Stimulated activated CD8-positive, alpha-beta memory T cell treated with anti-CD3 and anti-CD28 coated beads, Interleukin-15, amount 100 ng/mL, for 4 hours (primary cell): ENCODE measurements around the gene CTSF.
"Not testable (repeated sequence)": the region's sequence is repeated elsewhere in the genome, so short reads cannot be mapped to it uniquely, and the experiment has no call there.

Experiments
- DNase-seq, 2 donors: peaks; one replicate each; pipeline ENCODE4 v3.0.0-alpha.2; 2020; ENCODE audit warnings: low read depth in 2 of 2

CTSF gene

DNA sequence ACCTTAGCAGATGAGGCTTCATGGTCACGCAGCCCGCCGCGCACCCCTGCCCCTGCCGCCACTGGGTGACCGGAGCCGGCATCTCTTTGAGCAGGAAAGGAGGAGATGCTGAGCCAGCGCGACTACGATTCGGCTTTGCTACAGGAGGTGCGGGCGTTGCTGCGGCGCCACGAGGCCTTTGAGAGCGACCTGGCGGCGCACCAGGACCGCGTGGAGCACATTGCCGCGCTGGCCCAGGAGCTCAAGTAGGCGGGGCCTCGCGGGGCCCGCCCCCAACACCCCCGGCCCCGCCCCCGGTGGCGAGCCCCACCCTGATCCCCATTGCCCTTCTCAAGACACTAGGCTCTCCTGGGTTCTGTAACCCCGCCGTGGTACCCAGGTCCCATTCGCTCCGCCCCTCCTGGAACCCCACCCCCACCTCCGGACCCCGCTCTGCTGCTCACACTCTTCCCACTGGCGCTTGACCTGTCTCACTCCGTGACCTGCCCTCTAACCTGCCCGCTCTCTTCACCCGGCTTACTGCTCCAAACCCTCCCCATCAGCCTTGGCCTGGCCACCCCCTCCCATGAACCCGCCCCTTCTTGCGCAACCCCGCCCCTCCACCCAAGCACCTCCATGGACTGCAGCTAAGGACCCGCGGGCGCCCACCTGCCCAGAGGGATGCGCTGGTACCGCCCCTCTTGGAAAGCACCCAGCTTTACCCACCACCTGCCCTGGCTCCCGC lies 9.1 kb downstream of the CTSF start:
- no peak for DNase-seq

- DNase-seq: no peak
These were observed 10.6 kb downstream of the CTSF start for GRCh38 chr11:66557733-66558326.

DNA sequence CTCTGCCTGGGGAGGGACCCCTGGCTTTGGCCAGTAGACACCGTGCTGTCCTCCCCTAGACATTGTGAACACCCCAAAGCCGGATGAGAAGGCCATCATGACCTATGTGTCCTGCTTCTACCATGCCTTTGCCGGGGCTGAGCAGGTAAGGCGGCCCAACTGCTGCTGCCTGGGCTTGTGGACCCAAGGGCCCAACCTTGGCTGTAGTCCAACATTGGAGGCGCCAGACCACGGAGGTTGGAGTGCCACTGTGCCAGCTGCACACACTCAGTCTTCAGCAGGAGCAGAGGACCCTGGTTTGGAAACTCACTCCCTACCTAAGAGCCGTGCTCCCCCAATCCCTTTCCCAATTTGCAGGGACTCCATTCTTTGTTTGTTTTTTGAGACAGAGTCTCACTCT lies 12.3 kb downstream of the CTSF start:
- DNase-seq: no peak

GRCh38 chr11:66555416-66555815 lies 13.0 kb downstream of the CTSF start:
- DNase-seq: no peak

DNA sequence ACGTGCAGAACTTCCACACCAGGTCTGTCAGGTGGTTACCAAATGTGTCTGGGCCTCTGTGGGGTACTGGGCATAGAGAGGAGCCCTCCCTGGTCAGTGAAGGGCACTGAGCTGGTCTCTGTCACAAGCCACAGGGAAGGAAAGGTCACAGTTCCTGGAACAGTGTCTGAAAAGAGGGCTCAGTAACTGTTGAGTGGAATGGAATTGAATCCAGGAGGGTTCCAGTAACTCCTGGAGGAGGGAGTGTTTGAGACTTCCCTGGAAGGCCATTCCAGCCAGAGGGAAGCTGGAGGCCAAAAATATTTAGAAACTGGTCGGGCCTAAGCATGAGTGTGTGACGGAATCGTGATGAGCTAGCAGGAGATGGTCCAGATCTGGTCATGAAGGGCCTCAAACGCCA lies 13.8 kb downstream of the CTSF start:
- no peak for DNase-seq

DNA sequence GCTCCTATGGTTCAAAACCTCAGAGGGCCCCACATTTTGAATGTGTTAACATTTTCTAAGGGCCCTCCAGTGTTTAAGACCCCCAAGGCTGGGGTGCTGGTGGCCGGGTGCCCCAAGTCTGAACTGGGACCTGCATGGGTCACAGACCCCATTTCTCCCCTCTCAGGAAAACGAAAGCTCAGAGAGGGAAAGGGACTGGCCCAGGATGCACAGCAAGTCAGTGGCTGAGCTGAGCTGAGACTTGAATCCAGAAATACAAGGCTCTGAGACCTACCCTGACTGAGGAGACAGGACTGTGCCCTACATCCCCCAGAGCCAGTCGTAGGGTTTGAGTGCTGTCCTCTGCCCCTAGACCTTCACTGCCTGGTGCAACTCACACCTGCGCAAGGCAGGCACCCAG lies 17.5 kb downstream of the CTSF start:
- DNase-seq: no peak

- DNase-seq: no peak
These were observed 18.7 kb downstream of the CTSF start for GRCh38 chr11:66549696-66550095.

- DNase-seq: no peak
These were observed 19.4 kb downstream of the CTSF start for GRCh38 chr11:66548774-66549630.

GRCh38 chr11:66548041-66548440 lies 20.4 kb downstream of the CTSF start:
- DNase-seq: no peak

DNA sequence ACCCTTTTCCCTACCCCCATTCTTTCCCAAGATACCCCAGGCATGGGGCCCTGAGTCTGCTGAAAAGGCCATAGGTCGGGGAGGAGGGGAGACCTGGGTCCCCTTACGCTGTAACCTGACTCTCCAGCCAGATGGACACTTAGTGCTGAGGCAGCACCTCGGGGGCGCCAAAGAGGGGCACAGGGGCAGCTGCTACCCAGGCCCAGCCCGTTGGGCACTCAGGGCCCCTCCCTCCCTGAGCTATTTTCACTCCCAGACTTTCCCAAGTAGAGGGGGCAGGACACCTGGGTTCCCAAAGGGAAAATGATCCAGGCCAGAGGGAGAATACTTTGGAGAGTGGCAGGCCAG lies 20.8 kb downstream of the CTSF start:
- DNase-seq: no peak

GRCh38 chr11:66546966-66547661 lies 21.3 kb downstream of the CTSF start:
- DNase-seq: no peak

GRCh38 chr11:66546368-66546965 lies 21.9 kb downstream of the CTSF start, which contains the start of gene ACTN3:
Gene ACTN3, plus strand, starts transcription at chr11:66546903. Its CDS starts 35 bp downstream, at chr11:66546938.
- DNase-seq: no peak

- DNase-seq: peak; percentile 65 to 69
These were observed 22.6 kb downstream of the CTSF start, which contains the start of gene ZDHHC24 for GRCh38 chr11:66545701-66546367. Gene ZDHHC24, minus strand, starts transcription at chr11:66546048. Its CDS starts 45 bp downstream, at chr11:66546003.

DNA sequence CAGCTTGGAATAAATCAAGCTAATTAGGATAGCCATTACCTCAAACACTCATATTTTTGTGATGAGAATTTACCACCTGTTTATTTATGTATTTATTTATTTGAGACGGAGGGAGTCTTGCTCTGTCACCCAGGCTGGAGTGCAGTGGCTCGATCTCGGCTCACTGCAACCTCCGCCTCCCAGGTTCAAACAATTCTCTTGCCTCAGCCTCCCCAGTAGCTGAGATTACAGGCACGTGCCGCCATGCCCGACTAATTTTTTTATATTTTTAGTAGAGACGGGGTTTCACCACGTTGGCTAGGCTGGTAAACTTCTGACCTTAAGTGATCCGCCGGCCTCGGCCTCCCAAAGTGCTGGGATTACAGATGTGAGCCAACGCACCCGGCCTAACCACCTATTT lies 23.5 kb downstream of the CTSF start:
- not testable (repeated sequence) for DNase-seq

- DNase-seq: peak; percentile 25
These were observed 24.9 kb downstream of the CTSF start for GRCh38 chr11:66543263-66544107.

- no peak for DNase-seq
These were observed 26.0 kb downstream of the CTSF start for GRCh38 chr11:66542362-66542761.

- DNase-seq: no peak
These were observed 26.5 kb downstream of the CTSF start for GRCh38 chr11:66541892-66542291.

DNA sequence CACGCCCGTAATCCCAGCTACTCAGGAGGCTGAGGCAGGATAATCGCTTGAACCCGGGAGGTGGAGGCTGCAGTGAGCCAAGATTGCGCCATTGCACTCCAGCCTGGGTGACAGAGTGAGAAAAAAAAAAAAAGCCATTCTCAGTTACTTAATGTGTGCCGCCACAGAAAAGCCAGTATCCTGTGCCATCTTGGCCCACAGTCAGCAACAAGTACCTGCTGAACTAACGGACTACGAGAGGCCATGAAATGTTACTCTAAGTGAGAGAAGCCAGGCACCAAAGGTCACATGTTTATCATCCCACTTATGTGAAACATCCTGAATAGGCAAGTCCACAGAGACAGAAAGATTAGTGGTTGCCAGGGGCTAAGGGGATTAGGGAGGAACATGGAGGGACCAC lies 27.8 kb downstream of the CTSF start:
- not testable (repeated sequence) for DNase-seq

DNA sequence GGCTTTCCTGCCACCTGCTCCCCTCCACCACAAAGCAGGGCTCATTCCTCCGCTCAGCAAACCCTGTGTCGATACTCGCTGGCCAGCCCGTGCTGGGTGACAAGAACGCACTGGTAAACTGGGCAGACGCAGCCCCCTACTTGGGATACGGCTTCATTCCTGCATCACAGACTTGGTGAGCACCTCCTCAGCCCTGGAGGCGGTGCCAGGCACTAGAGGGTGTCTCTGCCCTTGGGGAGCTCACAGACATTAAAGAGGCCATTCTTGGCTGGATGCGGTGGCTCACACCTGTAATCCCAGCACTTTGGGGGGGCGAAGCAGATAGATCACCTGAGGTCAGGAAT lies 28.6 kb downstream of the CTSF start:
- DNase-seq: no peak

- no peak for DNase-seq
These were observed 29.1 kb downstream of the CTSF start for GRCh38 chr11:66539170-66539869.
